NT2/D1 (cell line): ENCODE data around the gene UCKL1.

Source experiments
- YY1 ChIP-seq: IDR thresholded peaks from 2 replicates; pipeline ENCODE4 v1.6.1; 2011; ENCODE audit not compliant: insufficient read length, insufficient read depth
- ZNF274 ChIP-seq: IDR thresholded peaks from 2 replicates; pipeline ENCODE4 v1.6.1; 2011; ENCODE audit warnings: mild to moderate bottlenecking, low read depth, low read length

GRCh38 chr20:63964412-63964811, 8.2 kb upstream of the UCKL1 start:
- TF ChIP-seq ZNF274 (no peak), YY1 (no peak)
